Lung (tissue), 12 donors: ENCODE measurements around the gene CMTM5. TPM values are rescaled to one million over a fixed set of nuclear protein-coding genes. Genes with fewer than 3 reads are reported as not detected.
"Not testable (repeated sequence)": the region's sequence is repeated elsewhere in the genome, so short reads cannot be mapped to it uniquely, and the experiment has no call there.

Experiments used
- ATAC-seq: fragments of 200-7000 bp; cut with Tn5 transposase; one replicate; pipeline ENCODE4 v1.9.1; 2020; ENCODE audit warnings: moderate number of reproducible peaks; ENCODE audit not compliant: insufficient read depth, low FRiP score
- DNase-seq, 3 donors: peaks; one replicate each; pipeline ENCODE4 v3.0.0-alpha.2; 2013 to 2017
- H3K27ac ChIP-seq, 2 donors: one replicate each; pipeline ENCODE4 v1.5.1; 2013; ENCODE audit warnings: mild to moderate bottlenecking in 2 of 2, moderate library complexity in 2 of 2, control low read depth in 1 of 2, inconsistent platforms in 1 of 2, low read depth in 1 of 2, low read length in 1 of 2
- H3K27me3 ChIP-seq, 3 donors: one replicate each; pipeline ENCODE4 v1.5.1; 2013; ENCODE audit warnings: low read length in 2 of 3; ENCODE audit not compliant: control insufficient read depth in 3 of 3, insufficient read depth in 3 of 3
- H3K36me3 ChIP-seq, 4 donors: one replicate each; pipeline ENCODE4 v1.5.1; 2013; ENCODE audit warnings: low read length in 4 of 4, mild to moderate bottlenecking in 1 of 4, moderate library complexity in 1 of 4; ENCODE audit not compliant: control insufficient read depth in 4 of 4, insufficient read depth in 4 of 4
- H3K4me1 ChIP-seq, 5 donors: one replicate each; pipeline ENCODE4 v1.5.1; 2013; ENCODE audit warnings: low read length in 5 of 5, mild to moderate bottlenecking in 2 of 5, moderate library complexity in 1 of 5; ENCODE audit not compliant: control insufficient read depth in 5 of 5, insufficient read depth in 5 of 5
- H3K4me3 ChIP-seq: one replicate; pipeline ENCODE4 v1.5.1; 2013; ENCODE audit warnings: mild to moderate bottlenecking, control low read depth, moderate library complexity
- H3K9ac ChIP-seq, 2 donors: one replicate each; pipeline ENCODE4 v1.5.1; 2013; ENCODE audit warnings: low read length in 2 of 2, control low read depth in 1 of 2; ENCODE audit not compliant: insufficient read depth in 1 of 2
- H3K9me3 ChIP-seq, 4 donors: one replicate each; pipeline ENCODE4 v1.5.1; 2013; ENCODE audit warnings: low read length in 3 of 4, mild to moderate bottlenecking in 1 of 4, moderate library complexity in 1 of 4; ENCODE audit not compliant: control insufficient read depth in 4 of 4, insufficient read depth in 3 of 4
- CTCF ChIP-seq: IDR thresholded peaks from 2 replicates; pipeline ENCODE4 v1.5.1; 2012; ENCODE audit warnings: mild to moderate bottlenecking; ENCODE audit errors: control extremely low read depth, extremely low read depth
- WGBS, 2 donors: extraction: QIAGEN DNeasy Blood & Tissue Kit; methylation state at CpG; one replicate each; pipeline ENCODE4 v1.1.7; 2013; 5-methylcytosine and 5-hydroxymethylcytosine counted together
- polyA plus RNA-seq, 2 donors: library from polyadenylated mRNA; stranded (reverse); fragments of 200-250 nt; gene quantifications; one replicate each; pipeline ENCODE4 v1.2.1, GENCODE V29; 2013
- total RNA-seq, 2 donors: library from RNA; depleted of rRNA in 1 of 2; stranded (reverse); fragments of >200 nt in 1 of 2; gene quantifications; one replicate each; pipeline ENCODE4 v1.2.1, GENCODE V29; 2014 to 2021
- donor health status: control.
- donor health status: control.
- donor health status: Bipolar disorder and iron deficiency.
- donor health status: healthy.
- donor health status: DM: yes; HTN: yes; CAD: no.

Gene CMTM5
- total and polyA plus RNA-seq, 4 donors: 0.55 to 3.3 (median 1.4) TPM

- 91 to 94% methylated on average over 7 to 8 of the region's 8 CpGs for WGBS, 2 donors
These were observed 12.2 kb downstream of the CMTM5 start for GRCh38 chr14:23388996-23389395.

GRCh38 chr14:23389396-23389795, 12.6 kb downstream of the CMTM5 start:
- WGBS, 2 donors: 45 to 63% methylated on average over 12 of the region's 12 CpGs
- no peak for ATAC-seq
- no peak overlapping the region for H3K9ac ChIP-seq
- no peak for TF ChIP-seq CTCF
- no peak for DNase-seq
- no peaks in the 10 kb centered on the region for H3K9me3 ChIP-seq
- no peaks in the 10 kb centered on the region for H3K27me3 ChIP-seq
- H3K27ac ChIP-seq: peak overlapping the region in 1 of 2 donors; percentile 10
- H3K4me3 ChIP-seq: no peak overlapping the region
- H3K4me1 ChIP-seq: no peaks in the 10 kb centered on the region
- H3K36me3 ChIP-seq: peaks cover 0 to 5% (median 0%) of the 10 kb centered on the region in 4 donors

More at GRCh38 chr14:23388996-23389395, 12.2 kb downstream of the CMTM5 start:
- no peak for DNase-seq
- no peaks in the 10 kb centered on the region for H3K27me3 ChIP-seq
- H3K36me3 ChIP-seq: peaks cover 0 to 5% (median 0%) of the 10 kb centered on the region in 4 donors
- ATAC-seq: no peak
- no peak for TF ChIP-seq CTCF
- H3K9ac ChIP-seq: no peak overlapping the region
- H3K4me3 ChIP-seq: no peak overlapping the region
- peak overlapping the region in 1 of 2 donors; percentile 10 for H3K27ac ChIP-seq
- H3K9me3 ChIP-seq: no peaks in the 10 kb centered on the region
- no peaks in the 10 kb centered on the region for H3K4me1 ChIP-seq

GRCh38 chr14:23389871-23390270, 13.0 kb downstream of the CMTM5 start:
- H3K36me3 ChIP-seq, DNase-seq, H3K4me1 ChIP-seq, H3K27me3 ChIP-seq, H3K9ac ChIP-seq, ATAC-seq, H3K4me3 ChIP-seq, H3K9me3 ChIP-seq, H3K27ac ChIP-seq: not testable (repeated sequence)
- WGBS, 2 donors: 91 to 96% methylated on average over 3 to 4 of the region's 19 CpGs

- DNase-seq (no peak), ATAC-seq (no peak)
- Histone ChIP-seq H3K9ac (no peak overlapping the region), H3K27ac (no peak overlapping the region), H3K9me3 (no peaks in the 10 kb centered on the region), H3K4me1 (no peaks in the 10 kb centered on the region), H3K36me3 (no peaks in the 10 kb centered on the region), H3K27me3 (no peaks in the 10 kb centered on the region), H3K4me3 (no peak overlapping the region)
- TF ChIP-seq CTCF: no peak
- 80 to 85% methylated on average over 7 of the region's 7 CpGs for WGBS, 2 donors
These were observed 15.8 kb downstream of the CMTM5 start for GRCh38 chr14:23392613-23393012.
